ENCODE results near the gene USP22. TPM values are rescaled to one million over a fixed set of nuclear protein-coding genes. Genes with fewer than 3 reads are reported as not detected.

USP22 gene
- total and polyA plus RNA-seq, 2 of the 13 experiments (the other 11 are each of a cell fraction or from before 2014, with no cell fraction given), result 98.0 to 130 TPM

DNA sequence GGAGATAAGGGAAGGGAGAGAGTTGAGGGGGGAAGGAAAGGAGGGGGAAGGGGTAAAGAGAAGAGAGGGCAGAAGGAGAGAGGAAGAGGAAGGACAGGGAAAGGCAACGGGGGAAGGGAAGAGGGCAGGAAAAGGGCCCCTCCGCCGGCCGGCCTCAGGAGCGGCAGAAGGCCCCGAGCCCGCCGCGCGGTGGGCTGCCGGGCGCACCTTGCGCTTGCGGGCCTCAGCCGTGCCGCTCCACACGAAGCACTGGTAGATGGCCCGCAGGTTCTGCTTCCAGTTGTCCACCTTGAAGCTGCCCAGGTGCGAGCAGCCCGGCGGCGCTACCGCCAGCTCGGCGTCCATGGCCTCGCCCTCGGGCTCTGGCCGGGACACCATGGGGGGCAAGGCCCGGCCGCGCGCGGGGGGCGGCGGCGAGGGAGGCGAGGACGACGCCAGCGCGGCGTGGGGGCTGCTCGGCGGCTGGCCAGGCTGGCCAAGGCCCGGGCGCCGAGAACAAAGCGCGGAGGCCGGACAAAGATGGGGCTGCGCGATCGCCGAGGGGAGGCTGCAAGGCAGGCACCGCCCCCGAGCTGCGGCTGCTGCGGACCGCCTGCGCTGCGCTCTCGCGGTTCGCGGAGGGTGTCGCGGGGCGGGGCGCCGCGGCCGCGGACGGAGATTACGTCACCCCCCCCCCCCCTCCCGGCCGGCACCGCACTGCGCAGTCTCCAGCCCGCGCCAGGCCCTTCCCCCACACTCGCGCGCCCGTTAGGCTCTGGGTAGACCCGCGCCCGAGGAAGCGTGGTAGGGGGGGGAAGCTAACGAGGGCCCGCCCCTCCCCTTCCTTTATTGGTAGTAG, at the start of gene USP22 (continued):
- TF ChIP-seq RBFOX2 (IDR thresholded peaks at IDR 0.05; ENCODE audit: low read depth, low read length) (peak; percentile 85), SMYD3 (CRISPR knock-in tag; IDR thresholded peaks at IDR 0.05) (no peak), ZFX (CRISPR knock-in tag; IDR thresholded peaks at IDR 0.05; ENCODE audit: low read depth) (peak; percentile 86), MYC (CRISPR knock-in tag; IDR thresholded peaks at IDR 0.05; ENCODE audit: borderline replicate concordance) (peak; percentile 45), SKI (IDR thresholded peaks at IDR 0.05; ENCODE audit: partially characterized antibody) (peak; percentile 36), ZNF326 (CRISPR knock-in tag; IDR thresholded peaks at IDR 0.05; ENCODE audit: borderline replicate concordance) (no peak), POLR2AphosphoS5 (IDR thresholded peaks at IDR 0.05; ENCODE audit: low read depth, low read length) (peak; percentile 56; the same call in 1 of the 2 replicates), KLF9 (CRISPR knock-in tag; IDR thresholded peaks at IDR 0.05; ENCODE audit: low read depth) (no peak), ZNF563 (CRISPR knock-in tag; IDR thresholded peaks at IDR 0.05) (peak; percentile 38; the same call in 1 of the 2 replicates), GATAD1 (CRISPR knock-in tag; IDR thresholded peaks at IDR 0.05) (0 out of 2 replicates have a peak, but pooled peaks have one; percentile 6), ZNF766 (CRISPR knock-in tag; IDR thresholded peaks at IDR 0.05; ENCODE audit: borderline replicate concordance) (peak; percentile 57; the same call in 1 of the 2 replicates), ZFY (CRISPR knock-in tag; IDR thresholded peaks at IDR 0.05) (peak; percentile 83)
- TF ChIP-seq, protein P1, sequence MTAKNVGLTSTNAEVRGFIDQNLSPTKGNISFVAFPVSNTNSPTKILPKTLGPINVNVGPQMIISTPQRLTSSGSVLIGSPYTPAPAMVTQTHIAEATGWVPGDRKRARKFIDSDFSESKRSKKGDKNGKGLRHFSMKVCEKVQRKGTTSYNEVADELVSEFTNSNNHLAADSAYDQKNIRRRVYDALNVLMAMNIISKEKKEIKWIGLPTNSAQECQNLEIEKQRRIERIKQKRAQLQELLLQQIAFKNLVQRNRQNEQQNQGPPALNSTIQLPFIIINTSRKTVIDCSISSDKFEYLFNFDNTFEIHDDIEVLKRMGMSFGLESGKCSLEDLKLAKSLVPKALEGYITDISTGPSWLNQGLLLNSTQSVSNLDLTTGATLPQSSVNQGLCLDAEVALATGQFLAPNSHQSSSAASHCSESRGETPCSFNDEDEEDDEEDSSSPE (CRISPR knock-in tag; IDR thresholded peaks at IDR 0.05), result peak; percentile 73; the same call in 1 of the 2 replicates
- TF ChIP-seq, protein P2, sequence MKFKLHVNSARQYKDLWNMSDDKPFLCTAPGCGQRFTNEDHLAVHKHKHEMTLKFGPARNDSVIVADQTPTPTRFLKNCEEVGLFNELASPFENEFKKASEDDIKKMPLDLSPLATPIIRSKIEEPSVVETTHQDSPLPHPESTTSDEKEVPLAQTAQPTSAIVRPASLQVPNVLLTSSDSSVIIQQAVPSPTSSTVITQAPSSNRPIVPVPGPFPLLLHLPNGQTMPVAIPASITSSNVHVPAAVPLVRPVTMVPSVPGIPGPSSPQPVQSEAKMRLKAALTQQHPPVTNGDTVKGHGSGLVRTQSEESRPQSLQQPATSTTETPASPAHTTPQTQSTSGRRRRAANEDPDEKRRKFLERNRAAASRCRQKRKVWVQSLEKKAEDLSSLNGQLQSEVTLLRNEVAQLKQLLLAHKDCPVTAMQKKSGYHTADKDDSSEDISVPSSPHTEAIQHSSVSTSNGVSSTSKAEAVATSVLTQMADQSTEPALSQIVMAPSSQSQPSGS (CRISPR knock-in tag; IDR thresholded peaks at IDR 0.05), result 0 out of 2 replicates have a peak, but pooled peaks have one; percentile 33
- TF ChIP-seq, protein P3, sequence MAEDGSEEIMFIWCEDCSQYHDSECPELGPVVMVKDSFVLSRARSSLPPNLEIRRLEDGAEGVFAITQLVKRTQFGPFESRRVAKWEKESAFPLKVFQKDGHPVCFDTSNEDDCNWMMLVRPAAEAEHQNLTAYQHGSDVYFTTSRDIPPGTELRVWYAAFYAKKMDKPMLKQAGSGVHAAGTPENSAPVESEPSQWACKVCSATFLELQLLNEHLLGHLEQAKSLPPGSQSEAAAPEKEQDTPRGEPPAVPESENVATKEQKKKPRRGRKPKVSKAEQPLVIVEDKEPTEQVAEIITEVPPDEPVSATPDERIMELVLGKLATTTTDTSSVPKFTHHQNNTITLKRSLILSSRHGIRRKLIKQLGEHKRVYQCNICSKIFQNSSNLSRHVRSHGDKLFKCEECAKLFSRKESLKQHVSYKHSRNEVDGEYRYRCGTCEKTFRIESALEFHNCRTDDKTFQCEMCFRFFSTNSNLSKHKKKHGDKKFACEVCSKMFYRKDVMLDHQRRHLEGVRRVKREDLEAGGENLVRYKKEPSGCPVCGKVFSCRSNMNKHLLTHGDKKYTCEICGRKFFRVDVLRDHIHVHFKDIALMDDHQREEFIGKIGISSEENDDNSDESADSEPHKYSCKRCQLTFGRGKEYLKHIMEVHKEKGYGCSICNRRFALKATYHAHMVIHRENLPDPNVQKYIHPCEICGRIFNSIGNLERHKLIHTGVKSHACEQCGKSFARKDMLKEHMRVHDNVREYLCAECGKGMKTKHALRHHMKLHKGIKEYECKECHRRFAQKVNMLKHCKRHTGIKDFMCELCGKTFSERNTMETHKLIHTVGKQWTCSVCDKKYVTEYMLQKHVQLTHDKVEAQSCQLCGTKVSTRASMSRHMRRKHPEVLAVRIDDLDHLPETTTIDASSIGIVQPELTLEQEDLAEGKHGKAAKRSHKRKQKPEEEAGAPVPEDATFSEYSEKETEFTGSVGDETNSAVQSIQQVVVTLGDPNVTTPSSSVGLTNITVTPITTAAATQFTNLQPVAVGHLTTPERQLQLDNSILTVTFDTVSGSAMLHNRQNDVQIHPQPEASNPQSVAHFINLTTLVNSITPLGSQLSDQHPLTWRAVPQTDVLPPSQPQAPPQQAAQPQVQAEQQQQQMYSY (CRISPR knock-in tag; IDR thresholded peaks at IDR 0.05), result no peak
- TF ChIP-seq, protein P4, sequence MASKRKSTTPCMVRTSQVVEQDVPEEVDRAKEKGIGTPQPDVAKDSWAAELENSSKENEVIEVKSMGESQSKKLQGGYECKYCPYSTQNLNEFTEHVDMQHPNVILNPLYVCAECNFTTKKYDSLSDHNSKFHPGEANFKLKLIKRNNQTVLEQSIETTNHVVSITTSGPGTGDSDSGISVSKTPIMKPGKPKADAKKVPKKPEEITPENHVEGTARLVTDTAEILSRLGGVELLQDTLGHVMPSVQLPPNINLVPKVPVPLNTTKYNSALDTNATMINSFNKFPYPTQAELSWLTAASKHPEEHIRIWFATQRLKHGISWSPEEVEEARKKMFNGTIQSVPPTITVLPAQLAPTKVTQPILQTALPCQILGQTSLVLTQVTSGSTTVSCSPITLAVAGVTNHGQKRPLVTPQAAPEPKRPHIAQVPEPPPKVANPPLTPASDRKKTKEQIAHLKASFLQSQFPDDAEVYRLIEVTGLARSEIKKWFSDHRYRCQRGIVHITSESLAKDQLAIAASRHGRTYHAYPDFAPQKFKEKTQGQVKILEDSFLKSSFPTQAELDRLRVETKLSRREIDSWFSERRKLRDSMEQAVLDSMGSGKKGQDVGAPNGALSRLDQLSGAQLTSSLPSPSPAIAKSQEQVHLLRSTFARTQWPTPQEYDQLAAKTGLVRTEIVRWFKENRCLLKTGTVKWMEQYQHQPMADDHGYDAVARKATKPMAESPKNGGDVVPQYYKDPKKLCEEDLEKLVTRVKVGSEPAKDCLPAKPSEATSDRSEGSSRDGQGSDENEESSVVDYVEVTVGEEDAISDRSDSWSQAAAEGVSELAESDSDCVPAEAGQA (IDR thresholded peaks at IDR 0.05; ENCODE audit: low read depth), result no peak
- TF ChIP-seq, protein P4 (CRISPR knock-in tag; IDR thresholded peaks at IDR 0.05; ENCODE audit: borderline replicate concordance), result peak; percentile 93
